GM19238 (cell line): ENCODE data around the gene ERCC5.

Experiments
- DNase-seq: peaks from one replicate; pipeline ENCODE4 v3.0.0; 2011; ENCODE audit warnings: low spot score; ENCODE audit not compliant: insufficient read length

ERCC5 gene

GRCh38 chr13:102845630-102846260 is at the start of gene ERCC5:
Gene ERCC5, plus strand, starts transcription at chr13:102846032. Its CDS starts 235 bp downstream, at chr13:102846267.
- DNase-seq = peak; percentile 37

GRCh38 chr13:102798581-102799425 is 47.0 kb upstream of the ERCC5 start, which contains the start of the genes BIVM and POGLUT2:
Gene BIVM, plus strand, starts transcription at chr13:102799119. Its CDS starts 8,149 bp downstream, at chr13:102807268.
Gene POGLUT2, minus strand, starts transcription at chr13:102798976. Its CDS starts 306 bp downstream, at chr13:102798670.
- DNase-seq = peak; percentile 91

- DNase-seq = peak; percentile 10
Observed at GRCh38 chr13:102799426-102800144, 46.2 kb upstream of the ERCC5 start.

DNA sequence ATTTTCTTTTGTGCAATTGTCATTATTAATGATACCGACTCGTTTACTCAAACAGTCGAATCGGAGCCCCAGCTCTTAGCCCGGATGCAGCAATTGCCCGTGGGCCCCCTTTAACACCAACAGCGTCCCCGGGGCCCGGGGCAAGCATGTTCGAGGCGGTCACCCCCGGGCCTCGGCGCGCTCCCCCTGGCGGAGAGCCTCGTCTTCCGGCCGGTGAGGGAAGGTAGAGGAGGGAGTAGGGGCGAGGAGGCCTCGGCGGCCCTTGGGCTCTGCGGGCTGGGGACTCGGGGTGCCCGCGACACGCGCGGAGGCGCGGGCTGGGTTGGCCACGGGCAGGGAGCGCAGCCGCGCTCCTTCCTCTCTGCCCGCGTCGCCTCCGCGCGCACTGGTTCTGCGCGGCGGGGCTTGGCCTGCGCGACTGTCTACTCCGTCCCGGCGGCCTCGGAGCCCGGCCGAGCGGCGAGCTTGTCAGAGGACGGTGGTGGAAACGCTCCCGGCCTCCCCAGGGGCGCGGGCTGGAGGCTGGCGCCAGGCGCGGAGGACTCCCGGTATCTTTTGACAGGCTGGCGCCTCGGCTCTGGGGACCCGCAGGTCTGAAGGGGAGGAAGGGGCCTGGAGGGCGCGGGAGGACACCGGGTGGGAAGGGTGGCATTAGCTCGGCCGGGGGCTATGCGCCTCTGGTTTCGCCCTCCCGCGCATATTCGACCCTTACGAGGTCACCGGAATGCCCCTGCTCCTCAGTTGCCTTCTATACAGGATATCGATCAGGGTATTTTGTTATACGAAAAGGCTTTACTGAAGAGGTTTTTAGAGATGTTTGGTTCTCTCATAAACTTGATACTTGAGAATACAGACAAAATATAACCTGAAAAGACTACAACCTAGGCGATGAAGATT is 45.4 kb upstream of the ERCC5 start:
- peak; percentile 85 for DNase-seq

DNA sequence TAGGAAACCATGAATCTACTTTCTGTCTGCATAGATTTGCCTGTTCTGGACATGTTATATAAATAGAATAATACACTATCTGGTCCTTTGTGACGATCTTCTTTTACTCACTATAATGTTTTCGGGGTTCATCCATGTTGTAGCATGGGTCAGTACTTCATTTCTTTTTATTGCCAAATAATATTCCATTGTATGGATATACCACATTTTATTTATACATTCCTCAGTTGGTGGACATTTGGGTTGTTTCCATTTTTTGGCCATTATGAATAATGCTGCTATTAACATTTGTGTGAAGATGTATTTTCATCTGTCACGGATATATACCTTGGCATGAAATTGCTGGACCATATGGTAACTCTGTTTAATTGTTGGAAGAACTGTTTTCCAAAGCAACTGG is 40.2 kb upstream of the ERCC5 start:
- DNase-seq = no peak

DNA sequence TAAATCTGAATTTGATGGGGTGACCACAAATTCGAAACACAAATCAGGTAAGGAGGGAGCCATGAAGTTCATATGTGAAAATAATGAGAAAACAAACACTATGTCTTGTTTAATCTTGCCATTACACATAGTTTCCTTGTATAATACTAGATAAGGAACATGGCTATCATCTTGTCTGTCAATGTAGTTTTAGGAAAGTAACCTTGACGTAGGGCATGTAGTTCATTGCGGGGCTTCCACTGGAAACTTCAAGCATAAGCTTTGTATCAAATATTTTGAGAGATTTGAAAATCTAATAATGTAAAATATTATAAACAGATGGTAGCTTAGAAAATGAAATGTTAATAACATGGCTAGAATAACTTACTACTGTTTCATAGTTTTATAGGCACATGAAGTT is 38.1 kb upstream of the ERCC5 start:
- DNase-seq = no peak

DNA sequence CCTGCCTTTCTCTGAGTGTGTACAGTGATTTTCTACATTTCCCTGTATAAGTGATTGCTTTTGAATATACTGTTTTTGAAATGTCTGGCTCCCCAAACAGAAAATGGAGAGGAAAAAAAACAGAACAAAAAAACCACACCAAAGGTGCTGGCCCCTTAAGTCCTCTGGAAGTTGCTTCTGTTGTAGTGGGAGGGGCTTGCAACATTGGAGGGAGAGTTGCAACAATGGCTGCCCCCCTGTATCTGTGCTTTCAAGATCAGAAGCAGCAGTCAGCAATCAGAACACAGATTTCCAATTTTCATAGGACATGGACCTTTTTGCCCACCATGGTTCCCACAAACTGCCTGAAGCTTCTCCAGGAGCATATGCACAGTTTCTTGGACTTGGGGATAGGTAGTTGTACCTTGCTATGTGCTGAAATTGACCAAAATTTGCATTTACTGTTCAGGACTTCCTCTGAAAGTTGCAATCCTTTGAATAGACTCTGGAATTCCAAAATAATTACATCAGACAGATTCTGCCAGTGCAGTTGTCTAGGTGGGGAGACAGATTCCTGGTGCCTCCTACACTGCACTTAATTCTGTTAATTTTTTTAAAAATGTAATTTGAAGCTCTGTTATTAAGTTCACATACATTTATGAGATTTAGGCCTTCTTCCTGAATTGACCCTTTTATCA is 33.1 kb upstream of the ERCC5 start:
- no peak for DNase-seq

DNA sequence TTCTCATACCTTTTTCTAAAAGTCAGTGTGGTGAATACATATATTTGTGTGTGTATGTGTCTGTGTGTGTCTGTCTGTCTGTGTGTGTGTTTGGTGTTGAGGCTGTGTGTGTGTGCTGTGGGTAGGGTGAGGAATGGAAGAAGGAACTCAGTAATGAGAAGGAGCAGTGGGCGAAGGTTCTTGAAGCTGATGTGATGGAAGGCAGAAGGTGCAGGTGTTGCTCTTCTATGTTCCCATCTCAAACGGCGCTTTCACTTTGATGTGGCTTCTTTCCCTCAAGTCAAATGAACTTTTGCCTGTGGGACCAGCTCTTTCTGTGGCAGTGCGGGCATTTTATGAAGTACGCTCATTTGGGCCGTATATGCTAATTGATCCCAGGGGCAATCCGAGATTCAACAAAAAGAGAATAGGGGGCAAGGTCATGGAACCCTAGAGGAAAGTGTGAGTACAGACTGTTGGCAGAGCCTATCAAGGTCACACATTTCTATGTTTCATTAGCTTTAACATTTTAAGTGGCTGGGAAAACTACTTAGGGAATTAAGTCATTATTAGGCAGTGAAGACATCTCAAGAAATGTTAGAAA is 31.7 kb upstream of the ERCC5 start:
- DNase-seq = no peak

- no peak for DNase-seq
Observed at GRCh38 chr13:102814793-102815192, 31.0 kb upstream of the ERCC5 start.

DNA sequence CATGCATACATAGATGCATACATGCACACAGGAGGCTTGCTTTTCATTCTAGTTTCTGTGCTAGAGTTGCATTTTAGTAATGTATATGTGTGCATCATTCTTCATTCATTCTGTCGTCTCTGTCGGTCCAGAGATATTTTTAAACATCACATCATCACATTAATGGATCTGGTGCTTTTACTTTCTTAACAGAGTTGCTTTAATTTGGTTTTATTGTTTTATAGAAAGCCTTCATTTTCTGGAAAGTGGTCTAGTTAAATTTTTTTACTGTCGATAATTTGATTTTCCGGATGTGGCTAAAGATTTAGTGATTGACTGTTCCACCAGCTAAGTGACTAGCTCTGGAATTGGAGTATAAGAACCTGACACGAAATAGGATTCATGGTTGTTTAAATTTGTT is 30.0 kb upstream of the ERCC5 start:
- no peak for DNase-seq

DNA sequence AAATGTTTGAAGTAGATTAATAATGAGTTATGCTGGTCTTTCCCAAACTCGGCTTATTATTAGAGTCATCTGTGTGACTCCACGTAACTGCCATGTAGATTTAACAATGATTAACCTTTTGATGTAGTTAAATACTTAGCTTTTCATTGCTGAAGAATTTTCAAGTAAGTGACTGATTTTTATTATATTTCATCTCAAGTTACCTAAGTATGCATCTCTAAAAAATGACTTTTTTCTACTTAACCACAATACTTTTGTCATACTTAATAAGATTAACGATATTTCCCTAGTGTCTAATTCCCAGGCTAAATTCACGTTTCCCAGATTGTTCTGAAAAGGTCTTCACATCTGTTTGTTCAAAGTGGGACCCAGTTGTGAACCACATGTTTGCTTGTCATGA is 29.1 kb upstream of the ERCC5 start:
- DNase-seq = no peak

DNA sequence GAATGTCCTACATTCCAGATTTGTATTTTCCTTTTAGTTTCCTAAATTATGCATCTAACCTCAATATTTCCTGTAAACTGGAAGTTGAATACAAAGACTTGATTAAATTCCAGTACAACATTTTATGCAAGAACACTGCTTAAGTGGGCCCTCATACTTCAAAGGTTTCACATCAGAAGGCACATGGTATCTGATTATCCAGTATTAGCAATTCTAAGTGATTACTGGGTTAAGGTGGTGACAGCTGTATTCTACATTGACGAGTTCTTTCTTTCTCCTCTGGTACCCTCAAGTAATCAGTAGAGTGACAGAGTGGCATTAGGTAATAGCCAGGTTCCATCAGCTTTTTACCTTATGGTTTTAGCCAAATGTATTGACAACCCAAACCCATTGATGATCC is 28.6 kb upstream of the ERCC5 start:
- no peak for DNase-seq

- DNase-seq = no peak
Observed at GRCh38 chr13:102817907-102818306, 27.9 kb upstream of the ERCC5 start.

- no peak for DNase-seq
Observed at GRCh38 chr13:102825400-102825799, 20.4 kb upstream of the ERCC5 start.

DNA sequence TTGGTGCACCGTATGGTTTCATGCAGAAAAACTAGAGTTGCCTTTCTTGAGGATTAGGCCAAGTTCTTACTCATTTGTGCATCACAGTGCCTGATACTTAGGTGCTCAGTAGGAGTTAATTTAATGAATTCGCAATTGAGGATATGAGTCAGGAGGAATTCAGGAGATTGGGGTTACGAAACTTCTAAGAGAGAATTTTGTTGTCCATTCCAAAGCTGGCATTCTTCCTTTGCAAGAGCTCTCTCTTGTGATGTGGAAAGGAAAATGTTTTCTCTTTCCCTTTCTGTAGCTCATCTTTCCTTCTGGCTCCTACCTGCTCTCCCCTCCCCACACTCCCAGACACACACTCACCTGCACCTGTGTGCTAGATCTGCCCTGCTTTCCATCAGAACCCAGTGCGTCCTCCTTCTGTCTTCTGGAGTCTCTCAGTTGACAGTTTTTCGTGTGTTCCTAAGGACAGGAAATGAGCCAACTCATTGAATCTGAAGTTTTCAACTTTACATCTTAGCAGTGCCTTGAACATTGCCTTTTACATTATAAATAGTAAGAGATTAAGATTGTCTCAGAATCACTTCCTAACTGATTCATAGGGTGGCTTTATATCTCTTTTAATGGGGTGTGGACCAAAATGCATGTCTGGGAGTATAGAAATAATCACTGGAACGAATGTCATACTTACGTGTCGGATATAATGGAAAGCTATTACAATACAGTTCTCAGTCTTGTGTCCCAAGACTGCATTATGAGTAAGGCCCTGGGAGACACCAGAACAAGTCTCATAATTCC is 19.7 kb upstream of the ERCC5 start:
- no peak for DNase-seq

- no peak for DNase-seq
Observed at GRCh38 chr13:102830646-102831045, 15.2 kb upstream of the ERCC5 start.

- no peak for DNase-seq
Observed at GRCh38 chr13:102836471-102836870, 9.4 kb upstream of the ERCC5 start.

DNA sequence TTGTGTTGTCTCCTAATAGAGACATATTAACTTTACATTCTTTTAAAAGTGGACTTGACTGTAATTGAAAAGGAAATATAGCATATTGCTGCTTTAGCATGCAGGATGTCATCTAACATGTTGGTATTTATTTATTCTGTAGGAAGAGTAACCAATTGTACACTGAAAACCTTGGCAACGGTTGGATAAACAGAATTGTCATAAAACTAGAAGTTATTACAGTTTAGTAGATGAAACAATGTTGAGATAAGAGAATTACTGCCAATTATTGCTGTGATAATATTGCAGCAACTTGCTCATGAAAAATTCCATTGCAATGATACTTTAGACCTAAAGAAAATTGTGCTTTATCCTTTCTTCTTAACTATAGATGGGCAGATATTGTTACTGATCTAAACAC is 7.6 kb upstream of the ERCC5 start:
- DNase-seq = no peak

DNA sequence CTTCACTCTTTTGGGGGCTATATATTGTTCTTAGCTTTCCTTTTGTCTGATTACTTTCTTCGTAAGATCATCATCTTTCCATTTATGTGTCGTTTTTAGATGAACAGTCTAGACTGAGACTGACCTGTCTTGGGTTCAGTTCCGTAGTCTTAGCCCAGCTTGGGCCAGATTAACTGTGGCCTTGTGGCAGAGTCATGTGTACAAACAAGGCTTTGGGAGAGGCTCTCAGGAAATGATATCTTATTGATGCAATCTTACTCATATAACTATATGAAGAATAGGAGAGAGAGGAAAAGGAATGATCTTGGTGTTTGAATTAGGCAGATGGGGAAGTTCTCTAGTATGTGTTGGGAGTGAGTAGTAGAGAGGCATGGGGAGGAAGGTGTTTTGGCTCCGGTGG is 6.8 kb upstream of the ERCC5 start:
- DNase-seq = no peak
